Keratinocyte (primary cell): Measurements from ENCODE around the gene GAS5.

Experiments
- EZH2 ChIP-seq: IDR thresholded peaks from one replicate; pipeline ENCODE4 v1.6.1; 2012; ENCODE audit warnings: inconsistent platforms, mild to moderate bottlenecking, low read length, moderate library complexity
- TF ChIP-seq, protein P1 (sequence below), 3 experiments: IDR thresholded peaks in 1 of 3; conservative IDR thresholded peaks in 1 of 3; optimal IDR thresholded peaks in 1 of 3; 2 replicates in 2 of 3; 3 replicates in 1 of 3; pipeline versions ENCODE3 to v1.5.1; 2011; ENCODE audit warnings: low read length in 3 of 3, mild to moderate bottlenecking in 3 of 3, moderate library complexity in 2 of 3, control low read depth in 1 of 3, inconsistent platforms in 1 of 3; ENCODE audit not compliant: insufficient read depth in 2 of 3; ENCODE audit errors: extremely low read depth in 1 of 3

DNA sequence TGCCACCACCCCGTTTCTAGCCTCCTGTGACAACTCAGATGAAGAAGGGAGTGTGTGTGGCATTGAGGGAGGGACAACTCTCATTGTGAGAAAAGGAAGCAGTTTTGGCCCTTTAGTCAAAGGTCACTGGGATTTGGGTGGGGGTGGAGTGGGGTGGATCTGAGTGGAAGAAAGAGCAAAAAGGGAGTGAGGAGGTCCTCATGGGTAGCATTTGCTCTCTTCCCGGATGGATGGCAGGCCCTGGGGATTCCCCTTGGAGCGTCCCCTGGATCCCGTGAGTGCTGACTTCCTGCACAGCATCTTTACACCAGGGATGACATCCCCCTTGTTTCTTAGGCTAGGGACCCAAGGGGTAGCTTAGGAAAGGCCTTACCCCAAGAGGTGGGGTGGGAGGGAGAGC is 48.9 kb upstream of the GAS5 start:
- TF ChIP-seq, protein P1, sequence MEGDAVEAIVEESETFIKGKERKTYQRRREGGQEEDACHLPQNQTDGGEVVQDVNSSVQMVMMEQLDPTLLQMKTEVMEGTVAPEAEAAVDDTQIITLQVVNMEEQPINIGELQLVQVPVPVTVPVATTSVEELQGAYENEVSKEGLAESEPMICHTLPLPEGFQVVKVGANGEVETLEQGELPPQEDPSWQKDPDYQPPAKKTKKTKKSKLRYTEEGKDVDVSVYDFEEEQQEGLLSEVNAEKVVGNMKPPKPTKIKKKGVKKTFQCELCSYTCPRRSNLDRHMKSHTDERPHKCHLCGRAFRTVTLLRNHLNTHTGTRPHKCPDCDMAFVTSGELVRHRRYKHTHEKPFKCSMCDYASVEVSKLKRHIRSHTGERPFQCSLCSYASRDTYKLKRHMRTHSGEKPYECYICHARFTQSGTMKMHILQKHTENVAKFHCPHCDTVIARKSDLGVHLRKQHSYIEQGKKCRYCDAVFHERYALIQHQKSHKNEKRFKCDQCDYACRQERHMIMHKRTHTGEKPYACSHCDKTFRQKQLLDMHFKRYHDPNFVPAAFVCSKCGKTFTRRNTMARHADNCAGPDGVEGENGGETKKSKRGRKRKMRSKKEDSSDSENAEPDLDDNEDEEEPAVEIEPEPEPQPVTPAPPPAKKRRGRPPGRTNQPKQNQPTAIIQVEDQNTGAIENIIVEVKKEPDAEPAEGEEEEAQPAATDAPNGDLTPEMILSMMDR (optimal IDR thresholded peaks at IDR 0.05 in 1 of 3, IDR thresholded peaks at IDR 0.05 in 1 of 3, conservative IDR thresholded peaks at IDR 0.05 in 1 of 3; ENCODE audit: extremely low read depth in 1 of 3, insufficient read depth in 2 of 3, low read length in 3 of 3) = no peak
- TF ChIP-seq EZH2 = no peak
